CMK (cell line): ENCODE measurements around the gene CNTNAP2.

ENCODE experiments used
- DNase-seq: peaks from one replicate; pipeline ENCODE4 v3.0.0-alpha.2; 2010; ENCODE audit warnings: low read depth

CNTNAP2 gene

GRCh38 chr7:148104136-148104716 lies 1987.6 kb downstream of the CNTNAP2 start:
- DNase-seq: no peak

- DNase-seq: no peak
These were observed 1988.3 kb downstream of the CNTNAP2 start for GRCh38 chr7:148104924-148105323.

- DNase-seq: no peak
These were observed 1989.3 kb downstream of the CNTNAP2 start for GRCh38 chr7:148105853-148106252.

- DNase-seq: no peak
These were observed 1991.0 kb downstream of the CNTNAP2 start for GRCh38 chr7:148107443-148108127.

GRCh38 chr7:148108381-148108780 lies 1991.8 kb downstream of the CNTNAP2 start:
- DNase-seq: no peak

- no peak for DNase-seq
These were observed 1993.7 kb downstream of the CNTNAP2 start for GRCh38 chr7:148110097-148110868.

GRCh38 chr7:148114804-148115203 lies 1998.2 kb downstream of the CNTNAP2 start:
- no peak for DNase-seq

- no peak for DNase-seq
These were observed 1998.7 kb downstream of the CNTNAP2 start for GRCh38 chr7:148115308-148115707.

- DNase-seq: no peak
These were observed 1999.6 kb downstream of the CNTNAP2 start for GRCh38 chr7:148116195-148116594.

- DNase-seq: no peak
These were observed 2000.3 kb downstream of the CNTNAP2 start for GRCh38 chr7:148116829-148117403.

GRCh38 chr7:148118371-148118770 lies 2001.8 kb downstream of the CNTNAP2 start:
- no peak for DNase-seq

- no peak for DNase-seq
These were observed 2004.8 kb downstream of the CNTNAP2 start for GRCh38 chr7:148121401-148121800.

GRCh38 chr7:148121847-148122246 lies 2005.2 kb downstream of the CNTNAP2 start:
- no peak for DNase-seq

- DNase-seq: no peak
These were observed 2007.9 kb downstream of the CNTNAP2 start for GRCh38 chr7:148124477-148124876.

- no peak for DNase-seq
These were observed 2010.8 kb downstream of the CNTNAP2 start for GRCh38 chr7:148127374-148127773.

- no peak for DNase-seq
These were observed 2012.4 kb downstream of the CNTNAP2 start for GRCh38 chr7:148129023-148129422.

- no peak for DNase-seq
These were observed 2018.5 kb downstream of the CNTNAP2 start for GRCh38 chr7:148135116-148135515.

GRCh38 chr7:148135997-148136396 lies 2019.4 kb downstream of the CNTNAP2 start:
- no peak for DNase-seq

- DNase-seq: no peak
These were observed 2026.2 kb downstream of the CNTNAP2 start for GRCh38 chr7:148142660-148143248.

GRCh38 chr7:148144827-148145226 lies 2028.2 kb downstream of the CNTNAP2 start:
- no peak for DNase-seq

- DNase-seq: no peak
These were observed 2029.7 kb downstream of the CNTNAP2 start for GRCh38 chr7:148146346-148146745.

- DNase-seq: no peak
These were observed 2030.8 kb downstream of the CNTNAP2 start for GRCh38 chr7:148147438-148147837.
